Smooth muscle cell (in vitro differentiated cells): ENCODE measurements around the gene LEF1. TPM values are rescaled to one million over a fixed set of nuclear protein-coding genes. Genes with fewer than 3 reads are reported as not detected.

Source experiments
- DNase-seq: peaks from one replicate; lab custom pipeline; 2025; ENCODE audit not compliant: unreplicated experiment; lab: John Stamatoyannopoulos, UW
- H2AFZ ChIP-seq: fragments of 200-600 bp; sonication (generic); 2 replicates; pipeline ENCODE4 v1.6.0; 2016; ENCODE audit warnings: antibody characterized with exemption, low read depth, mild to moderate bottlenecking
- H3F3A ChIP-seq: fragments of 200-600 bp; sonication (generic); 2 replicates; pipeline ENCODE4 v1.6.0; 2017; ENCODE audit warnings: antibody characterized with exemption, low read depth
- H3K27ac ChIP-seq: fragments of 200-600 bp; sonication (generic); 2 replicates; pipeline ENCODE4 v1.5.1; 2016; ENCODE audit warnings: low read depth, mild to moderate bottlenecking
- H3K27me3 ChIP-seq: fragments of 200-600 bp; sonication (generic); 2 replicates; pipeline ENCODE4 v1.6.1; 2016; ENCODE audit warnings: low read depth, mild to moderate bottlenecking
- H3K36me3 ChIP-seq: fragments of 200-600 bp; sonication (generic); 2 replicates; pipeline ENCODE4 v1.5.1; 2016; ENCODE audit warnings: low read depth
- H3K4me1 ChIP-seq: fragments of 200-600 bp; sonication (generic); 2 replicates; pipeline ENCODE4 v1.5.1; 2016; ENCODE audit warnings: low read depth
- H3K4me2 ChIP-seq: fragments of 200-600 bp; sonication (generic); 2 replicates; pipeline ENCODE4 v1.6.0; 2016; ENCODE audit warnings: mild to moderate bottlenecking
- H3K4me3 ChIP-seq: fragments of 200-600 bp; sonication (generic); 2 replicates; pipeline ENCODE4 v1.5.1; 2016; ENCODE audit warnings: mild to moderate bottlenecking
- H3K79me2 ChIP-seq: fragments of 200-600 bp; sonication (generic); 2 replicates; pipeline ENCODE4 v1.6.0; 2016; ENCODE audit warnings: low read depth, mild to moderate bottlenecking
- H3K9ac ChIP-seq: fragments of 200-600 bp; sonication (generic); 2 replicates; pipeline ENCODE4 v1.6.0; 2016; ENCODE audit warnings: low read depth
- H3K9me3 ChIP-seq: fragments of 200-600 bp; sonication (generic); replicated peaks from 2 replicates; pipeline ENCODE4 v1.5.1; 2016; ENCODE audit warnings: low read depth
- H4K20me1 ChIP-seq: fragments of 200-600 bp; sonication (generic); 2 replicates; pipeline ENCODE4 v1.6.0; 2016; ENCODE audit warnings: low read depth
- WGBS: methylation state at CpG from one replicate; pipeline ENCODE4 v1.1.7; 2016; ENCODE audit warnings: low lambda C conversion rate; 5-methylcytosine and 5-hydroxymethylcytosine counted together
- polyA plus RNA-seq: library from polyadenylated mRNA; unstranded; fragments of >200 nt; fragmentation: Nextera tagmentation; extraction: Ambion mirVana; gene quantifications from 2 replicates; pipeline ENCODE4 v1.2.1, GENCODE V29; 2016
- total RNA-seq: library from RNA; depleted of rRNA; stranded (reverse); fragments of >200 nt; gene quantifications from 2 replicates; pipeline ENCODE4 v1.2.3, GENCODE V29; 2014
- TF ChIP-seq, protein P1 (sequence below): fragments of 200-600 bp; sonication (generic); IDR thresholded peaks from 2 replicates; pipeline ENCODE4 v1.5.1; 2017; ENCODE audit warnings: borderline replicate concordance, mild to moderate bottlenecking, antibody characterized with exemption; ENCODE audit not compliant: insufficient read depth, poor library complexity, severe bottlenecking

Gene LEF1
- total and polyA plus RNA-seq, 2 experiments from 2014 or later = 87.3 to 96.2 TPM

DNA sequence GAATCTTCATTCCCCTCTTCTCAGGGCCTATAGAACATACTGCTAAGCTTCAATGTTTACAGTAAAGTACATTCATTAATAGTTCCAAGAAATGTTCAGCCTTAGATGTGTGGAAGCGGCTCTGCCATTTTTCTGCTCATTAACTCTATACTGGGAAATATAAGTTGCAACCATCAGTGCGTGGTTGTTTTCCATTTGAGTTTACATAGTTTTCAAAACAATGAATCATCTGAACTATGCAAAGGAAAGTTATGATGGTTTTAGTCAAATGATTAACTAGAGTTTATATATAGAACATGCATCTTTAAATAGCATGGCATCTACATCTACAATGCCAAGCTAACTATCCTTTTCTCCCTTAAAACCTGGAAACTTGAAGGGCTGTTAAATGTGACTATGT is 29.6 kb downstream of the LEF1 start:
- H4K20me1 ChIP-seq = peaks cover 88% of the 10 kb centered on the region
- H3K27me3 ChIP-seq = no peaks in the 10 kb centered on the region
- H3K79me2 ChIP-seq = peaks cover 97% of the 10 kb centered on the region
- H3K27ac ChIP-seq = peak overlapping the region; percentile 33
- H3K9me3 ChIP-seq = no peaks in the 10 kb centered on the region
- H3K4me1 ChIP-seq = peaks cover 20% of the 10 kb centered on the region
- H3K4me3 ChIP-seq = no peak overlapping the region
- TF ChIP-seq, protein P1, sequence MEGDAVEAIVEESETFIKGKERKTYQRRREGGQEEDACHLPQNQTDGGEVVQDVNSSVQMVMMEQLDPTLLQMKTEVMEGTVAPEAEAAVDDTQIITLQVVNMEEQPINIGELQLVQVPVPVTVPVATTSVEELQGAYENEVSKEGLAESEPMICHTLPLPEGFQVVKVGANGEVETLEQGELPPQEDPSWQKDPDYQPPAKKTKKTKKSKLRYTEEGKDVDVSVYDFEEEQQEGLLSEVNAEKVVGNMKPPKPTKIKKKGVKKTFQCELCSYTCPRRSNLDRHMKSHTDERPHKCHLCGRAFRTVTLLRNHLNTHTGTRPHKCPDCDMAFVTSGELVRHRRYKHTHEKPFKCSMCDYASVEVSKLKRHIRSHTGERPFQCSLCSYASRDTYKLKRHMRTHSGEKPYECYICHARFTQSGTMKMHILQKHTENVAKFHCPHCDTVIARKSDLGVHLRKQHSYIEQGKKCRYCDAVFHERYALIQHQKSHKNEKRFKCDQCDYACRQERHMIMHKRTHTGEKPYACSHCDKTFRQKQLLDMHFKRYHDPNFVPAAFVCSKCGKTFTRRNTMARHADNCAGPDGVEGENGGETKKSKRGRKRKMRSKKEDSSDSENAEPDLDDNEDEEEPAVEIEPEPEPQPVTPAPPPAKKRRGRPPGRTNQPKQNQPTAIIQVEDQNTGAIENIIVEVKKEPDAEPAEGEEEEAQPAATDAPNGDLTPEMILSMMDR = no peak
- DNase-seq = no peak
- no peak overlapping the region for H3K4me2 ChIP-seq
- no peaks in the 10 kb centered on the region for H3K36me3 ChIP-seq
- peaks cover 2% of the 10 kb centered on the region for H3F3A ChIP-seq
- no peak overlapping the region for H3K9ac ChIP-seq
- 64% methylated on average over 2 of the region's 2 CpGs for WGBS
- no peak overlapping the region for H2AFZ ChIP-seq

DNA sequence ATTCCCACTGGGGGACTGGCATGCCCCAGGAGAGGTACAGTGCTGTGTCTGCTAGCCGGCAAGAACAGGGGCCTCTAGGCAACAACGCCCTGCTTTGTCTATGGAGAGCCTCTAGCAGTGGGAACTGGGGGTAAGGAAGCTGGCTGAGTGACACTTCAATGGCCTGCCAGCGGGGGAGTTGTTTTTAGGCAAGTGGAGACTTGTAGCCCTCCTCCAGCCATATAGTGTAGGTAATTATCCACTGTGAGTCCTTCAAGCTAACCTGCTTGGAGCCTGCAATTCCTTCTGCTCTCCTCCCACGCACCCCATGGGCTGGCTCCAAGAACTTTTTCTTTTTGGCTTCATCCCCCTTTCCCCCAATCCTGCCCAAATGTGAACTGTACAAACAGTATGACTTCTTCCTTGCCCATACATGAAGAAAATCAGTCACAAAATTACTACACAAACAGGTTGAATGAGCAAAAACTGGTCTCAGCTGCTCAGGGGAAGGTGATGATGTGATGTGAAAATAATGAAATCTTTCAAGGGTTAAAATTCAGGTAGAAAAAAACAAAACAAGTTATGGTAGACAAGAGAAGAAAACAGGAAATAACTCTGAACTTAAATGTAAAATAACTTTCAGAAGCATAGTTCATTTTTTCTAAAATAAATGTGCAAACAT is 33.1 kb downstream of the LEF1 start:
- peaks cover 20% of the 10 kb centered on the region for H3K4me1 ChIP-seq

DNA sequence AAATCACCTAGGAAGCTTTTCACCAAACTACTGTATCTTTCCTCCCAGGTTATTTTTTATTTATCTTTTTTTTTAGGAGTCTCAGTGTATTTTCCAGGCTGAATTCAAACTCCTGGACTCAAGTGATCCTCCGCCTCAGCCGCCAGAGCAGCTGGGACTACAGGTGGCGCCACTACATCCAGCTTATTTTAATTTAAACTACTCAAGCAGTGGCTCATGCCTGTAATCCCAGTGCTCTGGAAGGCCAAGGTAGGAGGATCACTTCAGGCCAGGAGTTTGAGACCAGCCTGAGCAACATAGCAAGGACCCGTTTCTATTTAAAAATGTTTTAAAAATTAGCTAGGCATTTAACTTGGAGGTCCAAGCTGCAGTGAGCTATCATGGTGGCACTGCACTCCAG is 37.8 kb downstream of the LEF1 start:
- H3K9ac ChIP-seq = no peak overlapping the region
- no peak overlapping the region for H3K27ac ChIP-seq
- no peaks in the 10 kb centered on the region for H3F3A ChIP-seq
- H3K4me1 ChIP-seq = peaks cover 15% of the 10 kb centered on the region
- no peaks in the 10 kb centered on the region for H3K9me3 ChIP-seq
- H3K79me2 ChIP-seq = peaks cover 84% of the 10 kb centered on the region
- H3K27me3 ChIP-seq = no peaks in the 10 kb centered on the region
- TF ChIP-seq, protein P1 = peak; percentile 4
- H4K20me1 ChIP-seq = peaks cover 76% of the 10 kb centered on the region
- H3K4me2 ChIP-seq = no peak overlapping the region
- H3K36me3 ChIP-seq = no peaks in the 10 kb centered on the region
- no peak for DNase-seq
- 84% methylated on average over 4 of the region's 4 CpGs for WGBS
- no peak overlapping the region for H3K4me3 ChIP-seq
- no peak overlapping the region for H2AFZ ChIP-seq

More for the DNA sequence above, 33.1 kb downstream of the LEF1 start:
- Histone ChIP-seq H3K79me2 (peaks cover 93% of the 10 kb centered on the region), H3K36me3 (no peaks in the 10 kb centered on the region), H3K9me3 (no peaks in the 10 kb centered on the region), H3K27me3 (no peaks in the 10 kb centered on the region), H4K20me1 (peaks cover 85% of the 10 kb centered on the region), H3K27ac (peak overlapping the region; percentile 7), H3K9ac (no peak overlapping the region), H3K4me2 (no peak overlapping the region), H2AFZ (no peak overlapping the region), H3K4me3 (no peak overlapping the region), H3F3A (no peaks in the 10 kb centered on the region)
- 40% methylated on average over 4 of the region's 4 CpGs for WGBS
- TF ChIP-seq, protein P1 = no peak
- DNase-seq = no peak

DNA sequence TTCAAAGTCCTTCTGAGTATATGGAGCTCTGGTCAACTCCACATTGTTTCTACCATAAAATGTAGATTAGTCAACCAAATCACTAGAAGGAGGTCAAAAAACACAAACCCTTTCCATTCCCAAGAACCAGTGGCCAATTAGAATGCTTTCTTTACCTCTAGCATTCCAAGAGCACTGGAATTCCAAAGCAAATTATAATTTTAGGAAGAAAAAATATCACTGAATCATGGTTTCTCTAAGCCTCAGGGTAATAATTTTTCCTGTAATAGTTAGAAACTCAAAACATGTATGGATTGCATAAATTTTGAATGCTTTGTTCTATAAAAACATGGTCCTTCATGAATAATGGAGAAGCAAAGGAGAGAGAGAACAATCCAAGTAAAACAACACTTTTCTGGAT is 39.5 kb downstream of the LEF1 start:
- Histone ChIP-seq H2AFZ (no peak overlapping the region), H3K9ac (no peak overlapping the region), H3K79me2 (peaks cover 83% of the 10 kb centered on the region), H3K36me3 (no peaks in the 10 kb centered on the region), H3K4me3 (no peak overlapping the region), H3K27ac (no peak overlapping the region), H3K4me1 (no peaks in the 10 kb centered on the region), H4K20me1 (peaks cover 72% of the 10 kb centered on the region), H3K27me3 (no peaks in the 10 kb centered on the region), H3K4me2 (no peak overlapping the region), H3F3A (no peaks in the 10 kb centered on the region), H3K9me3 (no peaks in the 10 kb centered on the region)
- TF ChIP-seq, protein P1 = no peak
- no peak for DNase-seq
